ENCODE data around the gene PFKL. TPM values are rescaled to one million over a fixed set of nuclear protein-coding genes. Genes with fewer than 3 reads are reported as not detected.

Gene PFKL
- total RNA-seq, 4 donors from 2014 or later: 94.6 to 155 (median 141) TPM

GRCh38 chr21:44334329-44335030 is 34.6 kb downstream of the PFKL start:
- peaks cover 0 to 54% (median 0%) of the 10 kb centered on the region in 3 donors for H3K36me3 ChIP-seq
- no peaks in the 10 kb centered on the region for H3K9me3 ChIP-seq
- peak overlapping the region in 2 of 4 donors; percentile 95 to 97 for H3K27ac ChIP-seq
- no peak for DNase-seq (ENCODE audit: low spot score in 2 of 2)
- TF ChIP-seq, protein P1, sequence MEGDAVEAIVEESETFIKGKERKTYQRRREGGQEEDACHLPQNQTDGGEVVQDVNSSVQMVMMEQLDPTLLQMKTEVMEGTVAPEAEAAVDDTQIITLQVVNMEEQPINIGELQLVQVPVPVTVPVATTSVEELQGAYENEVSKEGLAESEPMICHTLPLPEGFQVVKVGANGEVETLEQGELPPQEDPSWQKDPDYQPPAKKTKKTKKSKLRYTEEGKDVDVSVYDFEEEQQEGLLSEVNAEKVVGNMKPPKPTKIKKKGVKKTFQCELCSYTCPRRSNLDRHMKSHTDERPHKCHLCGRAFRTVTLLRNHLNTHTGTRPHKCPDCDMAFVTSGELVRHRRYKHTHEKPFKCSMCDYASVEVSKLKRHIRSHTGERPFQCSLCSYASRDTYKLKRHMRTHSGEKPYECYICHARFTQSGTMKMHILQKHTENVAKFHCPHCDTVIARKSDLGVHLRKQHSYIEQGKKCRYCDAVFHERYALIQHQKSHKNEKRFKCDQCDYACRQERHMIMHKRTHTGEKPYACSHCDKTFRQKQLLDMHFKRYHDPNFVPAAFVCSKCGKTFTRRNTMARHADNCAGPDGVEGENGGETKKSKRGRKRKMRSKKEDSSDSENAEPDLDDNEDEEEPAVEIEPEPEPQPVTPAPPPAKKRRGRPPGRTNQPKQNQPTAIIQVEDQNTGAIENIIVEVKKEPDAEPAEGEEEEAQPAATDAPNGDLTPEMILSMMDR (IDR thresholded peaks at IDR 0.05): no peak
- no peak for TF ChIP-seq POLR2A (IDR thresholded peaks at IDR 0.05)
- no peak for TF ChIP-seq EP300 (IDR thresholded peaks at IDR 0.05)
- no peak overlapping the region for H3K4me3 ChIP-seq
- H3K4me1 ChIP-seq: peaks cover 0 to 50% (median 13%) of the 10 kb centered on the region in 4 donors
- WGBS, 2 donors: 86 to 94% methylated on average over 12 to 26 of the region's 26 CpGs
- no peaks in the 10 kb centered on the region for H3K27me3 ChIP-seq

- no peak overlapping the region for H3K4me3 ChIP-seq
- H3K27ac ChIP-seq: peak overlapping the region in 3 of 4 donors; percentile 17 to 97 (median 95)
- H3K4me1 ChIP-seq: peaks cover 0 to 58% (median 20%) of the 10 kb centered on the region in 4 donors
- no peaks in the 10 kb centered on the region for H3K9me3 ChIP-seq
- DNase-seq (ENCODE audit: low spot score in 2 of 2): no peak
- peaks cover 0 to 47% (median 0%) of the 10 kb centered on the region in 3 donors for H3K36me3 ChIP-seq
- 79 to 84% methylated on average over 10 to 24 of the region's 24 CpGs for WGBS, 2 donors
- no peaks in the 10 kb centered on the region for H3K27me3 ChIP-seq
- TF ChIP-seq, protein P1 (IDR thresholded peaks at IDR 0.05): no peak
- TF ChIP-seq POLR2A (IDR thresholded peaks at IDR 0.05) (no peak), EP300 (IDR thresholded peaks at IDR 0.05) (no peak)
These were observed 35.6 kb downstream of the PFKL start for GRCh38 chr21:44335266-44336059.

- Histone ChIP-seq H3K36me3 (peaks cover 0 to 30% (median 0%) of the 10 kb centered on the region in 3 donors), H3K27ac (peak overlapping the region; percentile 46 to 97 (median 96)), H3K9me3 (no peaks in the 10 kb centered on the region), H3K4me1 (peaks cover 0 to 50% (median 20%) of the 10 kb centered on the region in 4 donors), H3K4me3 (no peak overlapping the region), H3K27me3 (no peaks in the 10 kb centered on the region)
- 49% methylated on average over 3 of the region's 3 CpGs for WGBS, 2 donors
- TF ChIP-seq, protein P1 (IDR thresholded peaks at IDR 0.05): no peak
- TF ChIP-seq EP300 (IDR thresholded peaks at IDR 0.05) (no peak), POLR2A (IDR thresholded peaks at IDR 0.05) (no peak)
- DNase-seq (ENCODE audit: low spot score in 2 of 2): no peak
These were observed 37.6 kb downstream of the PFKL start for GRCh38 chr21:44337449-44337848.

DNA sequence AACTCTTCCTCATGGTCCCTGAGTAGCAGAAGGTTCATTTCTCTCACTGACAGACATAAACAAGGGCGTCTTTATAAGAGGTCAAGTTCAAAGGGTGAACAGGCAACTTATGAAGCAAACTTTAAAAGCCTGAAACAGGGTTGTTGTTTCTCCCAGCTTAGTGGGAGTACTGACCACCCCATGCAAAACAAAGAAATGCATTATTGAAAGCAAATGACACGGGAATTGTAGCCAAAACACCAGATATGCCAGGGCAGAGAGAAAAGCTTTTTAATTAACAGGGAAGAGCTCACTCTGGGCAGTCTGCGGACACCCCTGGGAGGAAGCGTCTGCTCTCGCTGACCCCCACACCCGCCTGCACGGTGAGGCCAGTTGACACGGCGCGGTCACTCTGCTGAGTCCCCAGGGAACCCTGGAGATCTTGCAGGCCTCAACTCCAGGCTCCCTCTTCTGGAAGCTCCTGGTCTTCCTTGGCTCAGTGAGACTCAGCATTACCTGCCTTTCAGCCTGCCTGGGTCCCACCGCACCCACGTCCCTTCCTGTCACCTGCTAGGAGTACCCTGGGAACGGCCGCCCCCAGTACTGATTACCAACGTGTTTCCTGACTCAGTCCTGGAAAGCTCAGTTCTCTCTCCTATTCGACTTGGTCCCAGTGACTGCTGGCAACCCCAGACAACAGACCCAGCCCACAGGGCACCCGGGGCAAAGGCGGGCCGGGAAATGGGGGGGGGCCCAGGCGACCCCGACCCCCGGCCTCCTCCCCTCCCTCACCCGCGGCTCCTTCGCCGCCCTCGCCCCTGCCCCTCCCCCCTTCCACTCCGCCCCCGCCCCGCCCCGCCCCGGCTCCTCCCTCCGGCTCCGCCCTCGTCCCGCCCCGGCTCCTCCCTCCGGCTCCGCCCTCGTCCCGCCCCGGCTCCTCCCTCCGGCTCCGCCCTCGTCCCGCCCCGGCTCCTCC is 38.4 kb downstream of the PFKL start:
- DNase-seq (ENCODE audit: low spot score in 2 of 2): peak; percentile 57 to 69
- TF ChIP-seq, protein P1 (IDR thresholded peaks at IDR 0.05): peak in 4 of 5 experiments; percentile 36 to 76 (median 53)
- no peak for TF ChIP-seq POLR2A (IDR thresholded peaks at IDR 0.05)
- peak in 1 of 2 donors; percentile 75 for TF ChIP-seq EP300 (IDR thresholded peaks at IDR 0.05)
- Histone ChIP-seq H3K36me3 (peaks cover 0 to 22% (median 0%) of the 10 kb centered on the region in 3 donors), H3K9me3 (no peaks in the 10 kb centered on the region), H3K4me3 (peak overlapping the region; percentile 11 to 78 (median 40)), H3K27ac (peak overlapping the region; percentile 83 to 97 (median 96)), H3K27me3 (no peaks in the 10 kb centered on the region), H3K4me1 (peaks cover 0 to 50% (median 20%) of the 10 kb centered on the region in 4 donors)
- 4 to 6% methylated on average over 18 to 19 of the region's 47 CpGs for WGBS, 2 donors

All from tibial nerve (tissue), 4 donors.